Astrocyte (in vitro differentiated cells and primary cell): Measurements from ENCODE around the gene MSL1. TPM values are rescaled to one million over a fixed set of nuclear protein-coding genes. Genes with fewer than 3 reads are reported as not detected.

ENCODE experiments used
- DNase-seq: peaks from one replicate; pipeline ENCODE4 v3.0.0-alpha.2; 2010; ENCODE audit warnings: low read depth
- FAIRE-seq: peaks from 2 replicates; lab custom pipeline; 2011; peaks lifted over from hg19 to GRCh38; lab: Jason Lieb, UNC
- H2AFZ ChIP-seq: 2 replicates; pipeline ENCODE4 v1.6.0; 2012; ENCODE audit warnings: low read depth, low read length, inconsistent platforms
- H3K27ac ChIP-seq: 2 replicates; pipeline ENCODE4 v1.5.1; 2011; ENCODE audit warnings: low read depth, low read length, inconsistent platforms
- H3K27me3 ChIP-seq: 2 replicates; pipeline ENCODE4 v1.6.0; 2011; ENCODE audit warnings: low read length, inconsistent platforms; ENCODE audit not compliant: insufficient read depth
- H3K36me3 ChIP-seq: 2 replicates; pipeline ENCODE4 v1.5.1; 2011; ENCODE audit warnings: low read length, inconsistent platforms; ENCODE audit not compliant: insufficient read depth
- H3K4me1 ChIP-seq: 2 replicates; pipeline ENCODE4 v1.5.1; 2011; ENCODE audit warnings: low read length, inconsistent platforms; ENCODE audit not compliant: insufficient read depth
- H3K4me2 ChIP-seq: 2 replicates; pipeline ENCODE4 v1.6.0; 2012; ENCODE audit warnings: low read length, inconsistent platforms
- H3K4me3 ChIP-seq: 2 replicates; pipeline ENCODE4 v1.5.1; 2011; ENCODE audit warnings: low read depth, mild to moderate bottlenecking, low read length, inconsistent platforms; ENCODE audit not compliant: insufficient read depth
- H3K79me2 ChIP-seq: 2 replicates; pipeline ENCODE4 v1.6.0; 2012; ENCODE audit warnings: mild to moderate bottlenecking, low read length, inconsistent platforms; ENCODE audit not compliant: insufficient read depth
- H3K9ac ChIP-seq: 2 replicates; pipeline ENCODE4 v1.6.0; 2012; ENCODE audit warnings: mild to moderate bottlenecking, low read length, inconsistent platforms
- H3K9me3 ChIP-seq: 2 replicates; pipeline ENCODE4 v1.5.1; 2012; ENCODE audit warnings: low read depth, mild to moderate bottlenecking, low read length, inconsistent platforms; ENCODE audit not compliant: insufficient read depth
- H4K20me1 ChIP-seq: 2 replicates; pipeline ENCODE4 v1.6.0; 2012; ENCODE audit warnings: low read length, inconsistent platforms; ENCODE audit not compliant: insufficient read depth
- H3K27ac Mint-ChIP-seq: one replicate; pipeline ENCODE4 v1.8.0; 2021; ENCODE audit warnings: mild to moderate bottlenecking, mixed read lengths; ENCODE audit not compliant: unreplicated experiment
- H3K27me3 Mint-ChIP-seq: one replicate; pipeline ENCODE4 v1.8.0; 2021; ENCODE audit warnings: low read depth, mixed read lengths; ENCODE audit not compliant: unreplicated experiment
- H3K36me3 Mint-ChIP-seq: one replicate; pipeline ENCODE4 v1.8.0; 2021; ENCODE audit warnings: low read depth, mixed read lengths; ENCODE audit not compliant: unreplicated experiment
- H3K4me1 Mint-ChIP-seq: one replicate; pipeline ENCODE4 v1.8.0; 2021; ENCODE audit warnings: low read depth, mixed read lengths; ENCODE audit not compliant: unreplicated experiment
- H3K4me3 Mint-ChIP-seq: one replicate; pipeline ENCODE4 v1.8.0; 2021; ENCODE audit warnings: mild to moderate bottlenecking, moderate library complexity, mixed read lengths; ENCODE audit not compliant: unreplicated experiment
- H3K9me3 Mint-ChIP-seq: one replicate; pipeline ENCODE4 v1.8.0; 2021; ENCODE audit warnings: mild to moderate bottlenecking, mixed read lengths; ENCODE audit not compliant: unreplicated experiment
- EZH2 ChIP-seq: IDR thresholded peaks from 2 replicates; pipeline ENCODE4 v1.6.1; 2012; ENCODE audit warnings: mild to moderate bottlenecking, low read length, inconsistent platforms; ENCODE audit not compliant: insufficient read depth
- total RNA-seq: library from RNA; stranded (reverse); gene quantifications from 2 replicates; pipeline ENCODE4 v1.2.1, GENCODE V29; 2021
- TF ChIP-seq, protein P1 (sequence below): IDR thresholded peaks from 2 replicates; pipeline ENCODE4 v1.5.1; 2011; ENCODE audit warnings: low read depth, mild to moderate bottlenecking, inconsistent platforms, low read length, moderate library complexity; ENCODE audit not compliant: insufficient read depth

MSL1 gene
- total RNA-seq, 1 donor from 2014 or later = 81.9 TPM

DNA sequence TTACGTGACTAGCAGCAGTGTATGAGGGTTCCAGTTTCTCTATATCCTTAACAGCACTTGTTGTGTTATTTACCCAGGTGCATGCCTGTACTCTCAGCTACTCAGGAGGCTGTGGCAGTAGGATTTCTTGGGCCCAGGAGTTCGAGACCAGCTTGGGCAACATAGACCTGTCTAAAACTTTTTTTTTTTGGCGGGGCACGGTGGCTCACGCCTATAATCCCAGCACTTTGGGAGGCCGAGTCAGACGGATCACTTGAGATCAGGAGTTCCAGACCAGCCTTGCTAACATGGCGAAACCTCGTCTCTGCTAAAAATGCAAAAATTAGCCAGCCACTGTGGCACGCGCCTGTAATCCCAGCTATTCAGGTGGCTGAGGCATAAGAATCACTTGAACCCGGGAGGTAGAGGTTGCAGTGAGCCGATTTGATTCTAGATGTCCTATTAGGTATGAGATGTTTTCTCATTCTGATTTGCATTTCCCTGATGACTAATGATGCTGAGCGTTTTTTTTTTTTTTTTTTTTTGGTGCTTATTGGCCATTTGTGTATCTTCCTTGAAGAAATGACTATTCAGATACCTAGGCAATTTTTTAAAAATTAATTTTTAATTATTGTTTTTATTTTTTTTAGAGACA lies 31.9 kb downstream of the MSL1 start:
- DNase-seq (no peak), FAIRE-seq (no peak)
- TF ChIP-seq, protein P1, sequence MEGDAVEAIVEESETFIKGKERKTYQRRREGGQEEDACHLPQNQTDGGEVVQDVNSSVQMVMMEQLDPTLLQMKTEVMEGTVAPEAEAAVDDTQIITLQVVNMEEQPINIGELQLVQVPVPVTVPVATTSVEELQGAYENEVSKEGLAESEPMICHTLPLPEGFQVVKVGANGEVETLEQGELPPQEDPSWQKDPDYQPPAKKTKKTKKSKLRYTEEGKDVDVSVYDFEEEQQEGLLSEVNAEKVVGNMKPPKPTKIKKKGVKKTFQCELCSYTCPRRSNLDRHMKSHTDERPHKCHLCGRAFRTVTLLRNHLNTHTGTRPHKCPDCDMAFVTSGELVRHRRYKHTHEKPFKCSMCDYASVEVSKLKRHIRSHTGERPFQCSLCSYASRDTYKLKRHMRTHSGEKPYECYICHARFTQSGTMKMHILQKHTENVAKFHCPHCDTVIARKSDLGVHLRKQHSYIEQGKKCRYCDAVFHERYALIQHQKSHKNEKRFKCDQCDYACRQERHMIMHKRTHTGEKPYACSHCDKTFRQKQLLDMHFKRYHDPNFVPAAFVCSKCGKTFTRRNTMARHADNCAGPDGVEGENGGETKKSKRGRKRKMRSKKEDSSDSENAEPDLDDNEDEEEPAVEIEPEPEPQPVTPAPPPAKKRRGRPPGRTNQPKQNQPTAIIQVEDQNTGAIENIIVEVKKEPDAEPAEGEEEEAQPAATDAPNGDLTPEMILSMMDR = no peak
- TF ChIP-seq EZH2 = no peak
- H3K36me3 Mint-ChIP-seq = peaks cover 23% of the 10 kb centered on the region
- no peaks in the 10 kb centered on the region for H3K4me1 Mint-ChIP-seq
- H3K9me3 Mint-ChIP-seq = no peaks in the 10 kb centered on the region
- Histone ChIP-seq H3K27me3 (no peaks in the 10 kb centered on the region), H3K9ac (no peak overlapping the region), H4K20me1 (peaks cover 49% of the 10 kb centered on the region), H3K36me3 (peaks cover 23% of the 10 kb centered on the region), H3K4me2 (no peak overlapping the region), H3K79me2 (peaks cover 86% of the 10 kb centered on the region), H3K27ac (no peak overlapping the region), H3K4me1 (no peaks in the 10 kb centered on the region), H2AFZ (no peak overlapping the region), H3K4me3 (no peak overlapping the region), H3K9me3 (no peaks in the 10 kb centered on the region)
- no peak overlapping the region for H3K4me3 Mint-ChIP-seq
- H3K27ac Mint-ChIP-seq = no peak overlapping the region
- no peaks in the 10 kb centered on the region for H3K27me3 Mint-ChIP-seq

DNA sequence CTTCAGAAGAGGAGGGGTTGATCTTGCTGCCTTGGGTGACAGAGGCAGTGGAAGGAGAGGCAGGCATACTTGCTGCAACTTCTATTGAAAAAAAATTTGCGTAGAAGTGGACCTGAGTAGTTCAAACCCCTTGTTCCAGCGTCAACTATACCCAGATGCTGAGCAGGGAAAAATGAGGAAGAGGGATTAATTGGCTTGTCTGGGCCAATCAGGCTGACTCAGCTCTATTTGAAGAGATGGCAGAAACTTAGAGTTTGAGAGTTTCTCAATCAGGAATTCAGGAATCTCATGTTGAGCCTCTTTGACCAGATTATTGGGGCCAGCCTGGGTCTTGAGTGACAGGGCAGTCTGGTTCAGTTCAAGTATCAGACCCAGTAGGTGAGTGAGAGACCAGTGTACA lies 36.2 kb downstream of the MSL1 start:
- Mint-ChIP-seq H3K27me3 (no peaks in the 10 kb centered on the region), H3K36me3 (peaks cover 15% of the 10 kb centered on the region), H3K9me3 (no peaks in the 10 kb centered on the region), H3K4me3 (no peak overlapping the region), H3K4me1 (no peaks in the 10 kb centered on the region), H3K27ac (no peak overlapping the region)
- H3K4me2 ChIP-seq = no peak overlapping the region
- H3K9me3 ChIP-seq = no peaks in the 10 kb centered on the region
- no peak overlapping the region for H3K27ac ChIP-seq
- H3K4me3 ChIP-seq = no peak overlapping the region
- H3K27me3 ChIP-seq = no peaks in the 10 kb centered on the region
- peaks cover 58% of the 10 kb centered on the region for H4K20me1 ChIP-seq
- TF ChIP-seq, protein P1 = no peak
- no peak for TF ChIP-seq EZH2
- H3K4me1 ChIP-seq = no peaks in the 10 kb centered on the region
- no peak overlapping the region for H2AFZ ChIP-seq
- peaks cover 67% of the 10 kb centered on the region for H3K79me2 ChIP-seq
- peaks cover 35% of the 10 kb centered on the region for H3K36me3 ChIP-seq
- DNase-seq (no peak), FAIRE-seq (no peak)
- no peak overlapping the region for H3K9ac ChIP-seq

DNA sequence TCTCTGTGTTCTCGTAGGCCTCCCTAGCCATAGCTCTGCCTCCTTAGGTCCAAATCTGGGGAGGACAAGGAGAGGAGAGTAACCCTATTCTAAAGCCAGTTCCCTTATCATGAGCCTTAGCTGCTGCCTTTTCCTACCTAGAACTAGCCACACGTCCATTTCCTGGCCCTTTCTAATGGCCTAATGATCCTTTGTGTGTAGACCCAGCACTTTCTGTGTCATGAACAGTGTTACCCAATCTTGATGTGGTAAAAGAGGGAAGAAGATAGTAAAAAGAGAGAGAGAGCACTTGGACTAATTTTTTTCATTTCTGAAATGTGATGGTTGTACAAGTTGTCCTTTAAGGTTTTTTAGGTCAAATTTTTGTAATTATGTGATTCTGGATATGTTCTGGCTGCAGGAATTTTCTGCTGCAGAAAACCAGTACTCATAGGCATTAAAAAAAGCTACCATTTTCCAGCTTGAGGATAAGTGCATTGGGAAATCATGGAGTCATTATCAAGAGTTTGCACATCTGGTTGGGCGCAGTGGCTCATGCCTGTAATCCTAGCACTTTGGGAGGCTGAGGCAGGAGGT lies 36.8 kb downstream of the MSL1 start:
- no peaks in the 10 kb centered on the region for H3K27me3 Mint-ChIP-seq
- no peaks in the 10 kb centered on the region for H3K9me3 ChIP-seq
- peaks cover 60% of the 10 kb centered on the region for H4K20me1 ChIP-seq
- no peak overlapping the region for H3K4me3 ChIP-seq
- H3K4me1 ChIP-seq = no peaks in the 10 kb centered on the region
- no peak overlapping the region for H3K9ac ChIP-seq
- no peak for FAIRE-seq
- no peak overlapping the region for H3K4me3 Mint-ChIP-seq
- H3K27me3 ChIP-seq = no peaks in the 10 kb centered on the region
- peaks cover 16% of the 10 kb centered on the region for H3K36me3 Mint-ChIP-seq
- no peaks in the 10 kb centered on the region for H3K9me3 Mint-ChIP-seq
- no peak for DNase-seq
- H3K36me3 ChIP-seq = peaks cover 36% of the 10 kb centered on the region
- no peak for TF ChIP-seq EZH2
- TF ChIP-seq, protein P1 = no peak
- no peak overlapping the region for H3K4me2 ChIP-seq
- no peak overlapping the region for H2AFZ ChIP-seq
- no peak overlapping the region for H3K27ac Mint-ChIP-seq
- no peaks in the 10 kb centered on the region for H3K4me1 Mint-ChIP-seq
- peaks cover 61% of the 10 kb centered on the region for H3K79me2 ChIP-seq
- no peak overlapping the region for H3K27ac ChIP-seq
